HepG2 (cell line): ENCODE data around the gene UBE2C. TPM values are rescaled to one million over a fixed set of nuclear protein-coding genes. Genes with fewer than 3 reads are reported as not detected.

Experiments
- CAMTA2 ChIP-seq: sonication (generic); formaldehyde crosslinking; IDR thresholded peaks from 2 replicates; pipeline ENCODE4 v1.4.0; 2020; ENCODE audit warnings: mild to moderate bottlenecking, missing genetic modification reagents, borderline replicate concordance
- ELF1 ChIP-seq: sonication (generic); formaldehyde crosslinking; IDR thresholded peaks from 2 replicates; pipeline ENCODE4 v1.4.0; 2020; ENCODE audit warnings: missing genetic modification reagents
- FOXP1 ChIP-seq, 2 experiments: fragments of 450-650 bp in 1 of 2; IDR thresholded peaks; 2 replicates each; pipeline ENCODE4 v1.6.1; 2017 to 2018; ENCODE audit warnings: antibody characterized with exemption in 1 of 2
- ZBTB7B ChIP-seq: sonication (generic); formaldehyde crosslinking; IDR thresholded peaks from 2 replicates; pipeline ENCODE4 v1.4.0; 2020; ENCODE audit warnings: missing genetic modification reagents
- ZNF598 ChIP-seq: sonication (generic); formaldehyde crosslinking; IDR thresholded peaks from 2 replicates; pipeline ENCODE4 v1.5.1; 2020; ENCODE audit warnings: mild to moderate bottlenecking, missing genetic modification reagents, borderline replicate concordance
- ZNF781 ChIP-seq: sonication (generic); formaldehyde crosslinking; IDR thresholded peaks from 2 replicates; pipeline ENCODE4 v1.5.1; 2020; ENCODE audit warnings: borderline replicate concordance, mild to moderate bottlenecking, missing genetic modification reagents; ENCODE audit errors: not compliant biosample characterization
- polyA plus RNA-seq, 8 experiments: library from polyadenylated mRNA; depleted of rRNA in 3 of 8; stranded (reverse) in 7 of 8; unstranded in 1 of 8; fragments of >200 nt; fragmentation: Illumina TruSeq in 4 of 8; extraction: Trizol in 4 of 8; gene quantifications; 2 replicates each; pipeline versions ENCODE4 v1.2.1 to v1.2.3, GENCODE V29; 2011 to 2016; ENCODE audit warnings: low read depth in 4 of 8, missing spikeins in 1 of 8, mixed read lengths in 1 of 8; ENCODE audit not compliant: insufficient read depth in 1 of 8
- total RNA-seq, 5 experiments: library from RNA; depleted of rRNA; stranded (reverse); fragments of >200 nt; fragmentation: Illumina TruSeq; extraction: Trizol; gene quantifications; 2 replicates each; pipeline ENCODE4 v1.2.3, GENCODE V29; 2016; ENCODE audit warnings: low read depth in 1 of 5
- TF ChIP-seq, protein P1 (sequence below): sonication (generic); formaldehyde crosslinking; IDR thresholded peaks from 2 replicates; pipeline ENCODE4 v1.4.0; 2020; ENCODE audit warnings: mild to moderate bottlenecking, missing genetic modification reagents
- TF ChIP-seq, protein P2 (sequence below): IDR thresholded peaks from 2 replicates; pipeline ENCODE4 v1.6.1; 2016; ENCODE audit warnings: mild to moderate bottlenecking
- TF ChIP-seq, protein P3 (sequence below): sonication (generic); formaldehyde crosslinking; IDR thresholded peaks from 2 replicates; pipeline ENCODE4 v1.5.1; 2020; ENCODE audit warnings: mild to moderate bottlenecking, missing genetic modification reagents
- TF ChIP-seq, protein P4 (sequence below): sonication (generic); formaldehyde crosslinking; IDR thresholded peaks from 2 replicates; pipeline ENCODE4 v1.4.0; 2020; ENCODE audit warnings: mild to moderate bottlenecking, missing genetic modification reagents

Gene UBE2C
- total and polyA plus RNA-seq, 2 of the 13 experiments (the other 11 are each of a cell fraction or from before 2014, with no cell fraction given): 100 to 123 TPM

DNA sequence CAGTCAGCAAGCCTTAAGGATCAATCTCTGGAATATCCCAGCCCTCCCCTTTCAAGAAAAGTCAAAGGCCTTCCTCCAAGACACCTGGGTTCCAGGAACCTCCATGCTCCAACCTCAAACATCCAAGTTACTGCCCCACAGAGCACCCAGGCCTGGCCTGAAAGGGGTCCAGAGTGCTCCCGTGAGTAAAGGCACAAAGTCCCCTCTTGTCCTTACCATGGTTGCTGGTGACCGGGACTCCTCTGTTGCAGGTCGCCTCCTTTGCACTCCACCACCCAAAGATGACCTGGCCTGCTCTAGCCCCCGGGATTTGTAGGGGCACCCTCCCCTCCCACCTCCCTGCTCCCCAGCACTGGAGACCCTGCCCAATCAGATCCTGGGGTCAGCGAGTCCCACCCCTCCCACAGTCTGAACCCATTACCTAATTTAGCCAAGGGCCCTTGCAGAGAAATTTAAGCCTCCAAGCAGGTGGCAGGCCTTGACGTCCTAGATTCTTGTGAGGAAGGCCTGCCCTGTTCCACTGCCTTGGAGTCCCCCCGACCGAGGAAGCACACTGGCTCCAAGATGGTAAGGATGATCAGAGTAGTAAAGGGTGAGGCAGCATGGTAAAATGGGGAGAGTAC lies 14.7 kb downstream of the UBE2C start, which contains the start of gene TNNC2 (continued):
- TF ChIP-seq, protein P1, sequence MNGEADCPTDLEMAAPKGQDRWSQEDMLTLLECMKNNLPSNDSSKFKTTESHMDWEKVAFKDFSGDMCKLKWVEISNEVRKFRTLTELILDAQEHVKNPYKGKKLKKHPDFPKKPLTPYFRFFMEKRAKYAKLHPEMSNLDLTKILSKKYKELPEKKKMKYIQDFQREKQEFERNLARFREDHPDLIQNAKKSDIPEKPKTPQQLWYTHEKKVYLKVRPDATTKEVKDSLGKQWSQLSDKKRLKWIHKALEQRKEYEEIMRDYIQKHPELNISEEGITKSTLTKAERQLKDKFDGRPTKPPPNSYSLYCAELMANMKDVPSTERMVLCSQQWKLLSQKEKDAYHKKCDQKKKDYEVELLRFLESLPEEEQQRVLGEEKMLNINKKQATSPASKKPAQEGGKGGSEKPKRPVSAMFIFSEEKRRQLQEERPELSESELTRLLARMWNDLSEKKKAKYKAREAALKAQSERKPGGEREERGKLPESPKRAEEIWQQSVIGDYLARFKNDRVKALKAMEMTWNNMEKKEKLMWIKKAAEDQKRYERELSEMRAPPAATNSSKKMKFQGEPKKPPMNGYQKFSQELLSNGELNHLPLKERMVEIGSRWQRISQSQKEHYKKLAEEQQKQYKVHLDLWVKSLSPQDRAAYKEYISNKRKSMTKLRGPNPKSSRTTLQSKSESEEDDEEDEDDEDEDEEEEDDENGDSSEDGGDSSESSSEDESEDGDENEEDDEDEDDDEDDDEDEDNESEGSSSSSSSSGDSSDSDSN (CRISPR knock-in tag): peak; percentile 43; the same call in 1 of the 2 replicates
- TF ChIP-seq ZNF781 (CRISPR knock-in tag) (no peak), FOXP1 (IDR thresholded peaks at IDR 0.05) (no peak), FOXP1 (CRISPR knock-in tag; IDR thresholded peaks at IDR 0.05) (no peak), ZBTB7B (CRISPR knock-in tag) (0 out of 2 replicates have a peak, but pooled peaks have one; percentile 25), ZNF598 (CRISPR knock-in tag) (no peak), ELF1 (CRISPR knock-in tag) (0 out of 2 replicates have a peak, but pooled peaks have one; percentile 1), CAMTA2 (CRISPR knock-in tag) (peak; percentile 75; the same call in 1 of the 2 replicates)
- TF ChIP-seq, protein P2, sequence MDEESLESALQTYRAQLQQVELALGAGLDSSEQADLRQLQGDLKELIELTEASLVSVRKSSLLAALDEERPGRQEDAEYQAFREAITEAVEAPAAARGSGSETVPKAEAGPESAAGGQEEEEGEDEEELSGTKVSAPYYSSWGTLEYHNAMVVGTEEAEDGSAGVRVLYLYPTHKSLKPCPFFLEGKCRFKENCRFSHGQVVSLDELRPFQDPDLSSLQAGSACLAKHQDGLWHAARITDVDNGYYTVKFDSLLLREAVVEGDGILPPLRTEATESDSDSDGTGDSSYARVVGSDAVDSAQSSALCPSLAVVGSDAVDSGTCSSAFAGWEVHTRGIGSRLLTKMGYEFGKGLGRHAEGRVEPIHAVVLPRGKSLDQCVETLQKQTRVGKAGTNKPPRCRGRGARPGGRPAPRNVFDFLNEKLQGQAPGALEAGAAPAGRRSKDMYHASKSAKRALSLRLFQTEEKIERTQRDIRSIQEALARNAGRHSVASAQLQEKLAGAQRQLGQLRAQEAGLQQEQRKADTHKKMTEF (CRISPR knock-in tag): no peak; the same call in 1 of the 2 replicates
- TF ChIP-seq, protein P3, sequence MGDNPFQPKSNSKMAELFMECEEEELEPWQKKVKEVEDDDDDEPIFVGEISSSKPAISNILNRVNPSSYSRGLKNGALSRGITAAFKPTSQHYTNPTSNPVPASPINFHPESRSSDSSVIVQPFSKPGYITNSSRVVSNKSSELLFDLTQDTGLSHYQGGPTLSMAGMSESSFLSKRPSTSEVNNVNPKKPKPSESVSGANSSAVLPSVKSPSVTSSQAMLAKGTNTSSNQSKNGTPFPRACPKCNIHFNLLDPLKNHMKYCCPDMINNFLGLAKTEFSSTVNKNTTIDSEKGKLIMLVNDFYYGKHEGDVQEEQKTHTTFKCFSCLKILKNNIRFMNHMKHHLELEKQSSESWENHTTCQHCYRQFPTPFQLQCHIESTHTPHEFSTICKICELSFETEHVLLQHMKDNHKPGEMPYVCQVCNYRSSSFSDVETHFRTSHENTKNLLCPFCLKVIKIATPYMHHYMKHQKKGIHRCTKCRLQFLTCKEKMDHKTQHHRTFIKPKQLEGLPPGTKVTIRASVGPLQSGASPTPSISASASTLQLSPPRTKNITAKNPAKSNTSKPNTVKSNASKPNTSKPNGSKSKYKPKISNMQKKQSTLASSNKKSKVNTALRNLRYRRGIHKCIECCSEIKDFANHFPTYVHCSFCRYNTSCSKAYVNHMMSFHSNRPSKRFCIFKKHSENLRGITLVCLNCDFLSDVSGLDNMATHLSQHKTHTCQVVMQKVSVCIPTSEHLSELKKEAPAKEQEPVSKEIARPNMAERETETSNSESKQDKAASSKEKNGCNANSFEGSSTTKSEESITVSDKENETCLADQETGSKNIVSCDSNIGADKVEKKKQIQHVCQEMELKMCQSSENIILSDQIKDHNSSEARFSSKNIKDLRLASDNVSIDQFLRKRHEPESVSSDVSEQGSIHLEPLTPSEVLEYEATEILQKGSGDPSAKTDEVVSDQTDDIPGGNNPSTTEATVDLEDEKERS (CRISPR knock-in tag): no peak
- TF ChIP-seq, protein P4, sequence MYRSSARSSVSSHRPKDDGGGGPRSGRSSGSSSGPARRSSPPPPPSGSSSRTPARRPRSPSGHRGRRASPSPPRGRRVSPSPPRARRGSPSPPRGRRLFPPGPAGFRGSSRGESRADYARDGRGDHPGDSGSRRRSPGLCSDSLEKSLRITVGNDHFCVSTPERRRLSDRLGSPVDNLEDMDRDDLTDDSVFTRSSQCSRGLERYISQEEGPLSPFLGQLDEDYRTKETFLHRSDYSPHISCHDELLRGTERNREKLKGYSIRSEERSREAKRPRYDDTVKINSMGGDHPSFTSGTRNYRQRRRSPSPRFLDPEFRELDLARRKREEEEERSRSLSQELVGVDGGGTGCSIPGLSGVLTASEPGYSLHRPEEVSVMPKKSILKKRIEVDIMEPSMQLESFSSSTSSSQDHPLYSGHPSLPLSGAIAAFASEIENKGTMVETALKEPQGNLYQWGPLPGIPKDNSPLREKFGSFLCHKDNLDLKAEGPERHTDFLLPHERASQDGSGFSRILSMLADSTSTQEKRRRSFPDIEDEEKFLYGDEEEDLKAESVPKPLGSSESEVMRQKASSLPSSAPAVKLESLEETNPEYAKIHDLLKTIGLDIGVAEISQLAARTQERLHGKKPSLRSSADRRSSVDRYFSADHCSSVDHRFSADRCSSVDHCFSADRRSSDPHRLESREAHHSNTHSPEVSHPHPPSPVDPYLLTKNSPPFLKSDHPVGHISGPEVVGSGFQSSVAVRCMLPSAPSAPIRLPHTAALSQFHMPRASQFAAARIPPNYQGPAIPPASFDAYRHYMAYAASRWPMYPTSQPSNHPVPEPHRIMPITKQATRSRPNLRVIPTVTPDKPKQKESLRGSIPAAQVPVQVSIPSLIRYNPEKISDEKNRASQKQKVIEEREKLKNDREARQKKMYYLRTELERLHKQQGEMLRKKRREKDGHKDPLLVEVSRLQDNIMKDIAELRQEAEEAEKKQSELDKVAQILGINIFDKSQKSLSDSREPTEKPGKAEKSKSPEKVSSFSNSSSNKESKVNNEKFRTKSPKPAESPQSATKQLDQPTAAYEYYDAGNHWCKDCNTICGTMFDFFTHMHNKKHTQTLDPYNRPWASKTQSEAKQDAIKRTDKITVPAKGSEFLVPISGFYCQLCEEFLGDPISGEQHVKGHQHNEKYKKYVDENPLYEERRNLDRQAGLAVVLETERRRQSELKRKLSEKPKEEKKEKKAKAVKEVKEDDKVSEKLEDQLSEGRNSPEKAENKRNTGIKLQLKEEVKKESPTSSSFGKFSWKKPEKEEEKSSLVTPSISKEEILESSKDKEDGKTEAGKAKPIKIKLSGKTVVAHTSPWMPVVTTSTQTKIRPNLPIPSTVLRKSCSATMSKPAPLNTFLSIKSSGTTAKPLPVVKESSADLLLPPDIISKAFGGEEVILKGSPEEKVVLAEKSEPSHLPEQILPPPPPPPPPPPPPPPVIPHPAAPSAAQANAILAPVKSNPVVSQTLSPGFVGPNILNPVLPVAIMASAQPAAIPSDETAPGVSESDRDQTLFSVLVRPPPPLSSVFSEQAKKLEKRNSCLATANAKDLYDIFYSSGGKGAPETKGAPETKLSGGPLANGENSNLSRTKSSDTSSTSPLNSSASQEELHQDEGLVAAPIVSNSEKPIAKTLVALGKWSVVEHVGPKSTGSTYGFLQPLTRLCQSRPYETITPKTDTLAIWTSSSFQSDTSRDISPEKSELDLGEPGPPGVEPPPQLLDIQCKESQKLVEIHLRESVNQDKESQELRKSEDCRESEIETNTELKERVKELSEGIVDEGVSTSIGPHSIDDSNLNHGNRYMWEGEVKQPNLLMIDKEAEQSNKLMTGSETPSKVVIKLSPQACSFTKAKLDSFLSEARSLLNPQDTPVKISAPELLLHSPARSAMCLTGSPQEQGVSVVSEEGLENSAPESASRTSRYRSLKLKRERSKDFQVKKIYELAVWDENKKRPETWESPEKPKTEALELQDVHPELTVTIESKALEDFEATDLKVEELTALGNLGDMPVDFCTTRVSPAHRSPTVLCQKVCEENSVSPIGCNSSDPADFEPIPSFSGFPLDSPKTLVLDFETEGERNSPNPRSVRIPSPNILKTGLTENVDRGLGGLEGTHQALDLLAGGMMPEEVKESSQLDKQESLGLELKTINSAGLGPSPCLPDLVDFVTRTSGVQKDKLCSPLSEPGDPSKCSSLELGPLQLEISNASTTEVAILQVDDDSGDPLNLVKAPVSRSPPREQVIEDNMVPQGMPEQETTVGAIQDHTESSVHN (CRISPR knock-in tag): no peak
